ENCODE measurements around the gene CFTR.

The CFTR gene

GRCh38 chr7:117530390-117530789 is 50.6 kb downstream of the CFTR start:
- no peak for DNase-seq (ENCODE audit: low spot score)
- in situ Hi-C loops (cut with MboI; ENCODE audit: low pct_unique_long_range_greater_than_20kb, low sequenced_read_pairs, unreplicated experiment): no loop called here
- TF ChIP-seq, protein P1, sequence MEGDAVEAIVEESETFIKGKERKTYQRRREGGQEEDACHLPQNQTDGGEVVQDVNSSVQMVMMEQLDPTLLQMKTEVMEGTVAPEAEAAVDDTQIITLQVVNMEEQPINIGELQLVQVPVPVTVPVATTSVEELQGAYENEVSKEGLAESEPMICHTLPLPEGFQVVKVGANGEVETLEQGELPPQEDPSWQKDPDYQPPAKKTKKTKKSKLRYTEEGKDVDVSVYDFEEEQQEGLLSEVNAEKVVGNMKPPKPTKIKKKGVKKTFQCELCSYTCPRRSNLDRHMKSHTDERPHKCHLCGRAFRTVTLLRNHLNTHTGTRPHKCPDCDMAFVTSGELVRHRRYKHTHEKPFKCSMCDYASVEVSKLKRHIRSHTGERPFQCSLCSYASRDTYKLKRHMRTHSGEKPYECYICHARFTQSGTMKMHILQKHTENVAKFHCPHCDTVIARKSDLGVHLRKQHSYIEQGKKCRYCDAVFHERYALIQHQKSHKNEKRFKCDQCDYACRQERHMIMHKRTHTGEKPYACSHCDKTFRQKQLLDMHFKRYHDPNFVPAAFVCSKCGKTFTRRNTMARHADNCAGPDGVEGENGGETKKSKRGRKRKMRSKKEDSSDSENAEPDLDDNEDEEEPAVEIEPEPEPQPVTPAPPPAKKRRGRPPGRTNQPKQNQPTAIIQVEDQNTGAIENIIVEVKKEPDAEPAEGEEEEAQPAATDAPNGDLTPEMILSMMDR (IDR thresholded peaks at IDR 0.05; ENCODE audit: extremely low read depth, insufficient read depth, missing control alignments): no peak

DNA sequence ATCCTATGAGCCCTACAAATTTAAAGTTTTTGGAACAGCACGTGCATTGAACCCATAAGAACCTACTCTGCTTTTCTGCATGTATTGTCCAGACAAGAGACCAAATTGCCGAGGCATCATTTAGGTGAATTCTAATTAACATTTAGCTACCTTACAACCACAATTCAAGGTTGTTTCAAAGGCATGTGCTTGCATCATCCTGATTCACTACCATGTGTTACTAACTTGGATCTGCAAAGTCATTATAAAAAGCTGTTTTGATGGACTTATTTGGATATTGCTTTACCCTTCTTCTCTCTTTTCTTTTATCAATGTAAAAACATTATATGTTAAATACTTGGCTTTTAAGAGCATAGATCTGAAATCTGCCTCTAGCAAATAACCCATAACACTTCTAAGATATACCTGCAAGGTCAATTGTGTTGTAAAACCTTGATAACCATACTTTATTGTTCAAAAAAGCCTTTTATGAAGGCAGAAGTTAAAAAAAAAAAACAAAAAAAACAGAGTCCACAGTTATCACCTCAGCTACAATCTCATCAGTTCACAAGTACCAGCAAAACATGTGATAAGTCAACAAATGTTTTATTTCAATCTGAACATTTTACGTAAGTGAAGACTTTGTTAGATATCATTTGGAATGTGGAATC is 51.9 kb downstream of the CFTR start:
- in situ Hi-C loops (cut with MboI; ENCODE audit: low pct_unique_long_range_greater_than_20kb, low sequenced_read_pairs, unreplicated experiment): no loop called here
- DNase-seq (ENCODE audit: low spot score): no peak
- TF ChIP-seq, protein P1 (IDR thresholded peaks at IDR 0.05; ENCODE audit: extremely low read depth, insufficient read depth, missing control alignments): no peak

- TF ChIP-seq, protein P1 (IDR thresholded peaks at IDR 0.05; ENCODE audit: extremely low read depth, insufficient read depth, missing control alignments): no peak
- DNase-seq (ENCODE audit: low spot score): no peak
- in situ Hi-C loops (cut with MboI; ENCODE audit: low pct_unique_long_range_greater_than_20kb, low sequenced_read_pairs, unreplicated experiment): no loop called here
Measured at GRCh38 chr7:117538053-117538452, 58.2 kb downstream of the CFTR start.

GRCh38 chr7:117544061-117544460 is 64.2 kb downstream of the CFTR start:
- TF ChIP-seq, protein P1 (IDR thresholded peaks at IDR 0.05; ENCODE audit: extremely low read depth, insufficient read depth, missing control alignments): no peak
- in situ Hi-C loops (cut with MboI; ENCODE audit: low pct_unique_long_range_greater_than_20kb, low sequenced_read_pairs, unreplicated experiment): no loop called here
- DNase-seq (ENCODE audit: low spot score): no peak

DNA sequence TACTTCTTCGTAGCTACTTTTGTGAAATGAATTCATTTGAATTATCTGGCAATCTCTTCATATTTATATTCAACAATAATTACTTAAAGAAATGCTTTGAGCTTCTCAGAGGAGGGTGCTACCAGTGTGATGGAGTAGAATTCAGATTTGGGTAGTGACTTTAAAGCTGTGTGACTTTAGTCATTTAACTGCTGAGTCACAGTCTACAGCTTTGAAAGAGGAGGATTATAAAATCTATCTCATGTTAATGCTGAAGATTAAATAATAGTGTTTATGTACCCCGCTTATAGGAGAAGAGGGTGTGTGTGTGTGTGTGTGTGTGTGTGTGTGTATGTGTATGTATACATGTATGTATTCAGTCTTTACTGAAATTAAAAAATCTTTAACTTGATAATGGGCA is 68.2 kb downstream of the CFTR start:
- DNase-seq (ENCODE audit: low spot score): no peak
- in situ Hi-C loops (cut with MboI; ENCODE audit: low pct_unique_long_range_greater_than_20kb, low sequenced_read_pairs, unreplicated experiment): no loop called here

GRCh38 chr7:117550625-117551024 is 70.8 kb downstream of the CFTR start:
- TF ChIP-seq, protein P1 (IDR thresholded peaks at IDR 0.05; ENCODE audit: extremely low read depth, insufficient read depth, missing control alignments): no peak
- in situ Hi-C loops (cut with MboI; ENCODE audit: low pct_unique_long_range_greater_than_20kb, low sequenced_read_pairs, unreplicated experiment): no loop called here
- no peak for DNase-seq (ENCODE audit: low spot score)

More for the DNA sequence above, 68.2 kb downstream of the CFTR start:
- TF ChIP-seq, protein P1 (IDR thresholded peaks at IDR 0.05; ENCODE audit: extremely low read depth, insufficient read depth, missing control alignments): no peak
